Thyroid gland (tissue), 4 donors: ENCODE results near the gene CDH24.

Experiments used
- CTCF ChIP-seq, 6 experiments: fragments of 200-600 bp in 3 of 6; fragments of 450-650 bp in 3 of 6; sonication (generic) in 3 of 6; IDR thresholded peaks; one replicate each; pipeline ENCODE4 v1.5.1; 2016 to 2019; ENCODE audit warnings: antibody characterized with exemption in 6 of 6, mild to moderate bottlenecking in 2 of 6, inconsistent platforms in 1 of 6, moderate library complexity in 1 of 6
- POLR2A ChIP-seq, 2 donors: fragments of 450-650 bp; IDR thresholded peaks; one replicate each; pipeline ENCODE4 v1.6.1; 2017; ENCODE audit warnings: antibody characterized with exemption in 2 of 2, mild to moderate bottlenecking in 2 of 2, moderate library complexity in 1 of 2

GRCh38 chr14:23051141-23052057 is 5.9 kb downstream of the CDH24 start:
- TF ChIP-seq CTCF (IDR thresholded peaks at IDR 0.05), result no peak
- TF ChIP-seq POLR2A (IDR thresholded peaks at IDR 0.05), result no peak
